ENCODE results near the gene LRRN1.

DNA sequence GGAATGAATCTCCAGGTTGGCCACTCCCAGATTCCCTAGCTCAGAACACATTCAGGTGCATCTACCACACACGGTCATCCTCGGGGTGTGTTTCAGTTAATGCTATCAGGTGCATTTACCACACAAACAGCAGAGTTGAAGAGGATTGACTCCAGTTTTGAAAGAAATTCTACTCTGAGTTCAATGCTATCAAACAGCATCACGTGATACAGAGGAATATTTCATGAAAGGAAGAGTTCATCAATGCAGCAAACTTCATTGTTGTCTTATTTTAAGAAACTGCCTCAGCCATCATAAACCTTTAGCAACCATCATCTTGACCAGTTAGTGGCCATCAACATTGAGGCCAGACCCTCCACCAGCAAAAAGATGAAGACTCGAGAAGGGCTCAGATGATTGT is 22.6 kb upstream of the LRRN1 start:
- TF ChIP-seq, protein P1, sequence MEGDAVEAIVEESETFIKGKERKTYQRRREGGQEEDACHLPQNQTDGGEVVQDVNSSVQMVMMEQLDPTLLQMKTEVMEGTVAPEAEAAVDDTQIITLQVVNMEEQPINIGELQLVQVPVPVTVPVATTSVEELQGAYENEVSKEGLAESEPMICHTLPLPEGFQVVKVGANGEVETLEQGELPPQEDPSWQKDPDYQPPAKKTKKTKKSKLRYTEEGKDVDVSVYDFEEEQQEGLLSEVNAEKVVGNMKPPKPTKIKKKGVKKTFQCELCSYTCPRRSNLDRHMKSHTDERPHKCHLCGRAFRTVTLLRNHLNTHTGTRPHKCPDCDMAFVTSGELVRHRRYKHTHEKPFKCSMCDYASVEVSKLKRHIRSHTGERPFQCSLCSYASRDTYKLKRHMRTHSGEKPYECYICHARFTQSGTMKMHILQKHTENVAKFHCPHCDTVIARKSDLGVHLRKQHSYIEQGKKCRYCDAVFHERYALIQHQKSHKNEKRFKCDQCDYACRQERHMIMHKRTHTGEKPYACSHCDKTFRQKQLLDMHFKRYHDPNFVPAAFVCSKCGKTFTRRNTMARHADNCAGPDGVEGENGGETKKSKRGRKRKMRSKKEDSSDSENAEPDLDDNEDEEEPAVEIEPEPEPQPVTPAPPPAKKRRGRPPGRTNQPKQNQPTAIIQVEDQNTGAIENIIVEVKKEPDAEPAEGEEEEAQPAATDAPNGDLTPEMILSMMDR (IDR thresholded peaks at IDR 0.05; ENCODE audit: low read depth, low read length): no peak
- no peak for TF ChIP-seq EZH2phosphoT487 (IDR thresholded peaks at IDR 0.05; ENCODE audit: low read depth)
